ENCODE measurements around the gene CACNA2D2.

GRCh38 chr3:50337175-50337861 is 166.1 kb downstream of the CACNA2D2 start:
- TF ChIP-seq ZNF785 (tag by site-specific recombination; IDR thresholded peaks at IDR 0.05): 0 out of 2 replicates have a peak, but pooled peaks have one; percentile 44
- TF ChIP-seq, protein P1, sequence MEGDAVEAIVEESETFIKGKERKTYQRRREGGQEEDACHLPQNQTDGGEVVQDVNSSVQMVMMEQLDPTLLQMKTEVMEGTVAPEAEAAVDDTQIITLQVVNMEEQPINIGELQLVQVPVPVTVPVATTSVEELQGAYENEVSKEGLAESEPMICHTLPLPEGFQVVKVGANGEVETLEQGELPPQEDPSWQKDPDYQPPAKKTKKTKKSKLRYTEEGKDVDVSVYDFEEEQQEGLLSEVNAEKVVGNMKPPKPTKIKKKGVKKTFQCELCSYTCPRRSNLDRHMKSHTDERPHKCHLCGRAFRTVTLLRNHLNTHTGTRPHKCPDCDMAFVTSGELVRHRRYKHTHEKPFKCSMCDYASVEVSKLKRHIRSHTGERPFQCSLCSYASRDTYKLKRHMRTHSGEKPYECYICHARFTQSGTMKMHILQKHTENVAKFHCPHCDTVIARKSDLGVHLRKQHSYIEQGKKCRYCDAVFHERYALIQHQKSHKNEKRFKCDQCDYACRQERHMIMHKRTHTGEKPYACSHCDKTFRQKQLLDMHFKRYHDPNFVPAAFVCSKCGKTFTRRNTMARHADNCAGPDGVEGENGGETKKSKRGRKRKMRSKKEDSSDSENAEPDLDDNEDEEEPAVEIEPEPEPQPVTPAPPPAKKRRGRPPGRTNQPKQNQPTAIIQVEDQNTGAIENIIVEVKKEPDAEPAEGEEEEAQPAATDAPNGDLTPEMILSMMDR (tag by site-specific recombination; IDR thresholded peaks at IDR 0.05): no peak
- no peak; the same call in 1 of the 2 replicates for TF ChIP-seq ZBTB7A (tag by site-specific recombination; IDR thresholded peaks at IDR 0.05; ENCODE audit: low read depth)
- no peak for TF ChIP-seq ZNF174 (tag by site-specific recombination; IDR thresholded peaks at IDR 0.05)
- TF ChIP-seq ZSCAN23 (tag by site-specific recombination; IDR thresholded peaks at IDR 0.05): no peak
- no peak for TF ChIP-seq ZBTB11 (tag by site-specific recombination; conservative IDR thresholded peaks at IDR 0.05; ENCODE audit: low read depth)
- TF ChIP-seq ZBTB8A (tag by site-specific recombination; IDR thresholded peaks at IDR 0.05): no peak
- TF ChIP-seq REST (tag by site-specific recombination; IDR thresholded peaks at IDR 0.05): no peak
- TF ChIP-seq ZNF239 (tag by site-specific recombination; IDR thresholded peaks at IDR 0.05): no peak
- TF ChIP-seq ATF2 (tag by site-specific recombination; IDR thresholded peaks at IDR 0.05; ENCODE audit: low read depth): peak; percentile 97
- TF ChIP-seq ZNF10 (tag by site-specific recombination; IDR thresholded peaks at IDR 0.05): no peak

Measured in HEK293 (cell line).